SK-N-SH (cell line): ENCODE measurements around the gene OPCML. TPM values are rescaled to one million over a fixed set of nuclear protein-coding genes. Genes with fewer than 3 reads are reported as not detected.

Experiments used
- CTCF ChIA-PET: fragments of 300-600, 350-600 bp; formaldehyde crosslinking; extraction: SDS; loops from one replicate; lab custom pipeline; 2021; lab: Yijun Ruan, JAX
- POLR2A ChIA-PET: fragments of 350-600 bp; sonication (Branson Sonifier 250); formaldehyde crosslinking; extraction: SDS; loops from one replicate; lab custom pipeline; 2020; ENCODE audit warnings: antibody characterized with exemption, inconsistent platforms; lab: Yijun Ruan, JAX
- DNase-seq: peaks from one replicate; pipeline ENCODE4 v3.0.0; 2012
- H2AFZ ChIP-seq: fragments of 200-600 bp; sonication (generic); 2 replicates; pipeline ENCODE4 v1.8.1; 2016; ENCODE audit warnings: antibody characterized with exemption, mild to moderate bottlenecking, low read depth
- H3F3A ChIP-seq: fragments of 200-600 bp; sonication (generic); replicated peaks from 2 replicates; pipeline ENCODE3; 2016; ENCODE audit warnings: antibody characterized with exemption, mild to moderate bottlenecking; ENCODE audit not compliant: insufficient read depth
- H3K27ac ChIP-seq, 2 experiments: fragments of 200-500 bp in 1 of 2; fragments of 200-600 bp in 1 of 2; sonication (Bioruptor generic) in 1 of 2; sonication (generic), shearing (Covaris generic) in 1 of 2; 2 replicates each; pipeline versions ENCODE4 v1.5.1 to v1.6.1; 2014 to 2016; ENCODE audit warnings: low read depth in 2 of 2, inconsistent platforms in 1 of 2, low read length in 1 of 2, mild to moderate bottlenecking in 1 of 2, mixed read lengths in 1 of 2
- H3K27me3 ChIP-seq: fragments of 200-600 bp; sonication (generic), shearing (Covaris generic); 2 replicates; pipeline ENCODE4 v1.6.1; 2016; ENCODE audit warnings: mixed run types; ENCODE audit not compliant: insufficient read depth
- H3K36me3 ChIP-seq, 2 experiments: fragments of 200-500 bp in 1 of 2; fragments of 200-600 bp in 1 of 2; sonication (Bioruptor generic) in 1 of 2; sonication (generic) in 1 of 2; replicated peaks in 1 of 2; 2 replicates each; pipeline versions ENCODE3 to v1.5.1; 2014 to 2016; ENCODE audit warnings: low read length in 1 of 2, mild to moderate bottlenecking in 1 of 2; ENCODE audit not compliant: insufficient read depth in 2 of 2, control insufficient read depth in 1 of 2
- H3K4me1 ChIP-seq, 2 experiments: fragments of 200-500 bp in 1 of 2; fragments of 200-600 bp in 1 of 2; sonication (Bioruptor generic) in 1 of 2; sonication (generic), shearing (Covaris generic) in 1 of 2; 2 replicates each; pipeline versions ENCODE4 v1.5.1 to v1.6.1; 2014 to 2016; ENCODE audit warnings: low read depth in 1 of 2, low read length in 1 of 2, mixed run types in 1 of 2; ENCODE audit not compliant: insufficient read depth in 2 of 2, control insufficient read depth in 1 of 2
- H3K4me2 ChIP-seq: fragments of 200-600 bp; sonication (generic), shearing (Covaris generic); 2 replicates; pipeline ENCODE4 v1.6.1; 2017; ENCODE audit warnings: mixed run types
- H3K4me3 ChIP-seq, 2 experiments: fragments of 200-500 bp in 1 of 2; fragments of 200-600 bp in 1 of 2; sonication (Bioruptor generic) in 1 of 2; sonication (generic), shearing (Covaris generic) in 1 of 2; 2 replicates each; pipeline versions ENCODE4 v1.5.1 to v1.8.1; 2014 to 2016; ENCODE audit warnings: low read depth in 2 of 2, inconsistent platforms in 1 of 2, low read length in 1 of 2, mild to moderate bottlenecking in 1 of 2, mixed read lengths in 1 of 2, moderate library complexity in 1 of 2
- H3K79me2 ChIP-seq: fragments of 200-600 bp; sonication (generic); 2 replicates; pipeline ENCODE4 v1.8.1; 2017; ENCODE audit warnings: mild to moderate bottlenecking; ENCODE audit not compliant: insufficient read depth
- H3K9ac ChIP-seq: fragments of 200-600 bp; sonication (generic); 2 replicates; pipeline ENCODE4 v1.6.1; 2017; ENCODE audit warnings: mixed run types
- H3K9me2 ChIP-seq: fragments of 200-600 bp; sonication (generic); 2 replicates; pipeline ENCODE4 v1.6.1; 2017; ENCODE audit warnings: mixed run types
- H3K9me3 ChIP-seq: fragments of 200-600 bp; sonication (generic); 2 replicates; pipeline ENCODE4 v1.6.1; 2017; ENCODE audit warnings: mixed run types, mild to moderate bottlenecking, moderate library complexity
- H4K20me1 ChIP-seq: fragments of 200-600 bp; sonication (generic); 2 replicates; pipeline ENCODE4 v1.6.1; 2017; ENCODE audit warnings: mild to moderate bottlenecking, mixed run types; ENCODE audit not compliant: insufficient read depth
- CHD2 ChIP-seq: fragments of 150-350 bp; IDR thresholded peaks from 2 replicates; pipeline ENCODE4 v1.6.1; 2018; ENCODE audit warnings: low read length; ENCODE audit not compliant: partially characterized antibody
- ELF1 ChIP-seq: IDR thresholded peaks from 2 replicates; pipeline ENCODE4 v1.4.0; 2012
- FOXJ3 ChIP-seq: sonication (generic); formaldehyde crosslinking; IDR thresholded peaks from 2 replicates; pipeline ENCODE4 v1.5.1; 2020; ENCODE audit warnings: mild to moderate bottlenecking, missing genetic modification reagents
- FOXM1 ChIP-seq: IDR thresholded peaks from 2 replicates; pipeline ENCODE4 v1.4.0; 2012; ENCODE audit warnings: low read depth, mild to moderate bottlenecking
- MAX ChIP-seq: IDR thresholded peaks from 2 replicates; pipeline ENCODE4 v1.4.0; 2012; ENCODE audit warnings: low read depth
- MXI1 ChIP-seq: IDR thresholded peaks from 2 replicates; pipeline ENCODE4 v1.6.1; 2012; ENCODE audit warnings: mild to moderate bottlenecking, low read depth, low read length, improper control_type of control experiment
- NFIC ChIP-seq: IDR thresholded peaks from 2 replicates; pipeline ENCODE4 v1.4.0; 2012; ENCODE audit warnings: borderline replicate concordance
- POLR2AphosphoS5 ChIP-seq: IDR thresholded peaks from 2 replicates; pipeline ENCODE4 v1.6.1; 2012; ENCODE audit warnings: low read depth, low read length
- RAD21 ChIP-seq: IDR thresholded peaks from 2 replicates; pipeline ENCODE4 v1.6.1; 2012; ENCODE audit warnings: mild to moderate bottlenecking, low read length
- RCOR1 ChIP-seq: fragments of 150-350 bp; IDR thresholded peaks from 2 replicates; pipeline ENCODE4 v1.6.1; 2017; ENCODE audit warnings: antibody characterized with exemption, low read length
- RXRA ChIP-seq: IDR thresholded peaks from 2 replicates; pipeline ENCODE4 v1.4.0; 2012; ENCODE audit warnings: low read depth, mild to moderate bottlenecking, borderline replicate concordance
- SIN3A ChIP-seq: IDR thresholded peaks from 2 replicates; pipeline ENCODE4 v1.6.1; 2012; ENCODE audit warnings: low read depth, mild to moderate bottlenecking, low read length, moderate library complexity, borderline replicate concordance
- SMC3 ChIP-seq: IDR thresholded peaks from 2 replicates; pipeline ENCODE4 v1.6.1; 2012; ENCODE audit warnings: low read depth, low read length, improper control_type of control experiment
- TAF1 ChIP-seq: IDR thresholded peaks from 2 replicates; pipeline ENCODE4 v1.6.1; 2012; ENCODE audit warnings: low read depth, mild to moderate bottlenecking, low read length, moderate library complexity, borderline replicate concordance
- TEAD4 ChIP-seq: IDR thresholded peaks from 2 replicates; pipeline ENCODE4 v1.4.0; 2012; ENCODE audit warnings: mild to moderate bottlenecking, borderline replicate concordance; ENCODE audit not compliant: insufficient read depth
- ZBTB33 ChIP-seq: IDR thresholded peaks from 2 replicates; pipeline ENCODE4 v1.4.0; 2012; ENCODE audit warnings: low read depth, borderline replicate concordance
- WGBS: methylation state at CpG from one replicate; pipeline ENCODE4 v1.1.6; 2017; ENCODE audit warnings: low lambda C conversion rate; 5-methylcytosine and 5-hydroxymethylcytosine counted together
- polyA plus RNA-seq, 3 experiments: library from polyadenylated mRNA; depleted of rRNA; stranded (reverse); fragments of >200 nt; gene quantifications; 2 replicates each; pipeline ENCODE4 v1.2.3, GENCODE V29; 2012
- TF ChIP-seq, protein P1 (sequence below): fragments of 150-350 bp; IDR thresholded peaks from 2 replicates; pipeline ENCODE4 v1.6.1; 2017; ENCODE audit warnings: antibody characterized with exemption, low read length, low read depth, borderline replicate concordance
- TF ChIP-seq, protein P2 (sequence below): IDR thresholded peaks from 2 replicates; pipeline ENCODE4; 2012

OPCML gene
- polyA plus RNA-seq, 1 of the 3 experiments (the other 2 are of a cell fraction), result not detected

DNA sequence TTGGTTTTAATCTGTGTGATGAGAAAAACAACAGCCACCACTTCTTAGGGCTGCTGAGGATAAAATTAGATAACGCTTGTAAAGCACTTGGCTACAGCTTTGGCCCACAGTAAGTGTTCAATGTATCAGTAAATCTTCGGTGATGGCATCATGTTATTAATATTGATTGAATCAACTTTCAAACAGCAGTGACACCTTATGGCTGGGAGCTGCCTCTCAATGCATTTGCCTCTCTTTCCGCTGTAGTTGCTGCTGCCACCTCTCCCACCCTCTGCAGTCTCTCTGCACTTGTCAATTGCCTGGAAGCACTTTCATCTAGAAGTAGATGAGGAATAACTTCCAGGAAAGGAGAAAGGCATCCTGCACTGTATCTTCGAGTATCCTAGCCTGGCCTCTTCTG is 491.1 kb downstream of the OPCML start:
- no peak overlapping the region for H3K9ac ChIP-seq
- no peak for DNase-seq
- no peaks in the 10 kb centered on the region for H3K9me3 ChIP-seq
- TF ChIP-seq CHD2 (no peak), ELF1 (no peak), TAF1 (no peak)
- 22% methylated on average over 4 of the region's 4 CpGs for WGBS
- no peak overlapping the region for H3K4me3 ChIP-seq
- no peak overlapping the region for H3K4me2 ChIP-seq
- no peak overlapping the region for H2AFZ ChIP-seq
- H3K9me2 ChIP-seq, result no peaks in the 10 kb centered on the region
- no peak overlapping the region for H3K27ac ChIP-seq
- no peaks in the 10 kb centered on the region for H3F3A ChIP-seq
- no peaks in the 10 kb centered on the region for H3K36me3 ChIP-seq
- H4K20me1 ChIP-seq, result no peaks in the 10 kb centered on the region
- H3K27me3 ChIP-seq, result no peaks in the 10 kb centered on the region
- CTCF ChIA-PET, result interaction anchor here (0.6 to 0.7 kb wide), 2 partner anchors 11 to 42 kb away, joined by 3 read pairs; no protein-coding TSS in a partner anchor
- POLR2A ChIA-PET, result no interaction called here
- no peaks in the 10 kb centered on the region for H3K79me2 ChIP-seq
- H3K4me1 ChIP-seq, result no peaks in the 10 kb centered on the region

DNA sequence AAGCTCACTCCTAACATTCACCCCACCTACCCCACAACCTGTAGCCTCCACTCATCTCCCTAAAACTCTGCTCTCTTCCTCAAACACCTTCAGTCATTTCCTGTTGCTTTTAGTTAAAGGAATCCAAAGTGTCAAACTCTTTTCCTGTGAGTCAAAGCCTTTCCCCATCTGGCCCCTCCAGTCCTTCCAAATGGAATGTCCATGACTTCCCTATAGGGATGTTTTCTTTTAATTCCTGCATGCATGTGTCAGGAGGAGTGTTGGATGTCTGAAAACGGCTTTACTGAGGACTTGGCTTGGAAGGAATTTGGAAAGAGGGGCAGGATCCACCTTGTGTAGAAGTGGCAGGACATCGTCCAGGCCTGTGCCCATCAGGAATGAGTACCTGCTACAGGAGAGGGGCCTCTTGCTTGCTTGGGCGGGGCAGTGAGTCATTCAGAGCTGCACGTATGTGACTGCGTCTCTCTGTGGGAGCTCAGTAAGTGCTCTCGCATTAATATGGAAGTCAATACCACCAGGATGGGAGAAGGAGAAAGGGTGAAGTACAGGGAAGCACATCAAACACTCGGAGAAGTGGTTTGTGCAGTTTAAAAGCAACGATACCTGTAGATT is 491.9 kb downstream of the OPCML start:
- H3K9me3 ChIP-seq, result no peaks in the 10 kb centered on the region
- DNase-seq, result no peak
- no peak overlapping the region for H3K27ac ChIP-seq
- H4K20me1 ChIP-seq, result no peaks in the 10 kb centered on the region
- TF ChIP-seq MAX (no peak), RCOR1 (no peak), SMC3 (no peak), RAD21 (no peak), NFIC (no peak), FOXM1 (no peak), ELF1 (no peak), FOXJ3 (CRISPR knock-in tag) (no peak), TEAD4 (no peak), SIN3A (no peak), POLR2AphosphoS5 (no peak), MXI1 (no peak), RXRA (no peak), ZBTB33 (no peak)
- TF ChIP-seq, protein P1, sequence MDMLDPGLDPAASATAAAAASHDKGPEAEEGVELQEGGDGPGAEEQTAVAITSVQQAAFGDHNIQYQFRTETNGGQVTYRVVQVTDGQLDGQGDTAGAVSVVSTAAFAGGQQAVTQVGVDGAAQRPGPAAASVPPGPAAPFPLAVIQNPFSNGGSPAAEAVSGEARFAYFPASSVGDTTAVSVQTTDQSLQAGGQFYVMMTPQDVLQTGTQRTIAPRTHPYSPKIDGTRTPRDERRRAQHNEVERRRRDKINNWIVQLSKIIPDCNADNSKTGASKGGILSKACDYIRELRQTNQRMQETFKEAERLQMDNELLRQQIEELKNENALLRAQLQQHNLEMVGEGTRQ, result no peak
- TF ChIP-seq, protein P2, sequence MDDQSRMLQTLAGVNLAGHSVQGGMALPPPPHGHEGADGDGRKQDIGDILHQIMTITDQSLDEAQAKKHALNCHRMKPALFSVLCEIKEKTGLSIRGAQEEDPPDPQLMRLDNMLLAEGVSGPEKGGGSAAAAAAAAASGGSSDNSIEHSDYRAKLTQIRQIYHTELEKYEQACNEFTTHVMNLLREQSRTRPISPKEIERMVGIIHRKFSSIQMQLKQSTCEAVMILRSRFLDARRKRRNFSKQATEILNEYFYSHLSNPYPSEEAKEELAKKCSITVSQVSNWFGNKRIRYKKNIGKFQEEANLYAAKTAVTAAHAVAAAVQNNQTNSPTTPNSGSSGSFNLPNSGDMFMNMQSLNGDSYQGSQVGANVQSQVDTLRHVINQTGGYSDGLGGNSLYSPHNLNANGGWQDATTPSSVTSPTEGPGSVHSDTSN, result no peak
- H3F3A ChIP-seq, result no peaks in the 10 kb centered on the region
- H3K79me2 ChIP-seq, result no peaks in the 10 kb centered on the region
- POLR2A ChIA-PET, result no interaction called here
- H3K27me3 ChIP-seq, result no peaks in the 10 kb centered on the region
- H2AFZ ChIP-seq, result no peak overlapping the region
- no peaks in the 10 kb centered on the region for H3K4me1 ChIP-seq
- 22% methylated on average over 8 of the region's 8 CpGs for WGBS
- CTCF ChIA-PET, result interaction anchor here (0.6 to 0.7 kb wide), 2 partner anchors 12 to 43 kb away, joined by 3 read pairs; no protein-coding TSS in a partner anchor
- no peaks in the 10 kb centered on the region for H3K9me2 ChIP-seq
- no peak overlapping the region for H3K4me3 ChIP-seq
- no peak overlapping the region for H3K4me2 ChIP-seq
- no peaks in the 10 kb centered on the region for H3K36me3 ChIP-seq
- H3K9ac ChIP-seq, result no peak overlapping the region
